D721Med (cell line): ENCODE measurements around the gene MTG2.

Experiments used
- DNase-seq: peaks from one replicate; pipeline ENCODE4 v3.0.0; 2011; ENCODE audit warnings: low spot score; ENCODE audit not compliant: insufficient read length
- FAIRE-seq: peaks from 2 replicates; lab custom pipeline; 2011; peaks lifted over from hg19 to GRCh38; lab: Jason Lieb, UNC
- CTCF ChIP-seq: IDR thresholded peaks from 2 replicates; pipeline ENCODE4 v1.5.1; 2012; ENCODE audit warnings: mild to moderate bottlenecking, control low read depth; ENCODE audit not compliant: insufficient read depth; ENCODE audit errors: missing control alignments

The MTG2 gene

GRCh38 chr20:62208061-62208794 is 25.4 kb downstream of the MTG2 start:
- no peak for FAIRE-seq
- DNase-seq = no peak
- TF ChIP-seq CTCF = no peak

GRCh38 chr20:62208795-62209755 is 26.2 kb downstream of the MTG2 start:
- FAIRE-seq (no peak), DNase-seq (no peak)
- no peak for TF ChIP-seq CTCF

- no peak for TF ChIP-seq CTCF
- DNase-seq = no peak
Observed at GRCh38 chr20:62209850-62210495, 27.1 kb downstream of the MTG2 start.

GRCh38 chr20:62210496-62210855 is 27.6 kb downstream of the MTG2 start:
- DNase-seq = no peak
- no peak for FAIRE-seq
- TF ChIP-seq CTCF = no peak

More at GRCh38 chr20:62209850-62210495, 27.1 kb downstream of the MTG2 start:
- no peak for FAIRE-seq

- DNase-seq (no peak), FAIRE-seq (no peak)
- TF ChIP-seq CTCF = no peak
Observed at GRCh38 chr20:62211216-62211615, 28.4 kb downstream of the MTG2 start.

GRCh38 chr20:62211769-62212288 is 29.0 kb downstream of the MTG2 start:
- DNase-seq = no peak
- FAIRE-seq = no peak
- TF ChIP-seq CTCF = no peak
